K562 (cell line): Measurements from ENCODE around the gene GADL1. TPM values are rescaled to one million over a fixed set of nuclear protein-coding genes. Genes with fewer than 3 reads are reported as not detected.

Source experiments
- ATAC-seq: fragments of 200-7000 bp; cut with Tn5 transposase; 3 replicates; pipeline ENCODE4 v1.9.1; 2020; ENCODE audit warnings: moderate library complexity
- BruUV-seq: library from RNA; stranded (reverse); fragments of 400-500 nt; replicated peaks from 2 replicates; lab custom pipeline; 2021; lab: Mats Ljungman, UMichigan
- CTCF ChIA-PET: fragments of 300-600 bp; formaldehyde crosslinking; extraction: SDS; loops from one replicate; lab custom pipeline; 2021; ENCODE audit warnings: low intra/inter-chr PET ratio; lab: Yijun Ruan, JAX
- POLR2A ChIA-PET: fragments of 300-600, 350-650 bp; sonication (Branson Sonifier 250); formaldehyde crosslinking; extraction: SDS; loops from one replicate; lab custom pipeline; 2021; ENCODE audit warnings: antibody characterized with exemption, inconsistent platforms; lab: Yijun Ruan, JAX
- DNase-seq, 4 experiments: peaks; one replicate each; pipeline versions ENCODE4 v3.0.0 to v3.0.0-alpha.2; 2011 to 2018; ENCODE audit warnings: low spot score in 3 of 4, mixed read lengths in 3 of 4; ENCODE audit errors: extremely low read depth in 1 of 4
- FAIRE-seq: peaks from 2 replicates; lab custom pipeline; 2011; peaks lifted over from hg19 to GRCh38; lab: Jason Lieb, UNC
- H2AFZ ChIP-seq: 2 replicates; pipeline ENCODE4 v1.6.0; 2011; ENCODE audit warnings: low read depth, low read length, control low read depth, inconsistent platforms
- H3K27ac ChIP-seq: fragments of 200-600 bp; 3 replicates; pipeline ENCODE4 v1.8.0; 2011; ENCODE audit warnings: low read depth, mild to moderate bottlenecking, control low read depth, inconsistent platforms, low read length, moderate library complexity, mixed read lengths; ENCODE audit errors: extremely low read depth
- H3K27me3 ChIP-seq, 2 experiments: fragments of 300-600 bp in 1 of 2; 2 replicates in 1 of 2; 3 replicates in 1 of 2; pipeline versions ENCODE4 v1.6.0 to v1.8.0; 2011; ENCODE audit warnings: inconsistent platforms in 2 of 2, low read length in 2 of 2, mild to moderate bottlenecking in 1 of 2, mixed read lengths in 1 of 2, moderate library complexity in 1 of 2; ENCODE audit not compliant: control insufficient read depth in 2 of 2, insufficient read depth in 2 of 2
- H3K36me3 ChIP-seq: fragments of 300-600 bp; 3 replicates; pipeline ENCODE4 v1.8.0; 2011; ENCODE audit warnings: mild to moderate bottlenecking, low read length, inconsistent platforms; ENCODE audit not compliant: control insufficient read depth, insufficient read depth
- H3K4me1 ChIP-seq, 2 experiments: fragments of 200-600 bp in 1 of 2; replicated peaks in 1 of 2; 2 replicates in 1 of 2; 3 replicates in 1 of 2; pipeline versions ENCODE4 v1.5.1 to v1.8.0; 2011; ENCODE audit warnings: inconsistent platforms in 2 of 2, low read length in 2 of 2, mild to moderate bottlenecking in 1 of 2, mixed read lengths in 1 of 2, moderate library complexity in 1 of 2; ENCODE audit not compliant: control insufficient read depth in 2 of 2, insufficient read depth in 2 of 2
- H3K4me2 ChIP-seq: 2 replicates; pipeline ENCODE4 v1.6.1; 2011; ENCODE audit warnings: low read length, control low read depth, inconsistent platforms, mixed read lengths; ENCODE audit not compliant: insufficient read depth
- H3K4me3 ChIP-seq: fragments of 200-600 bp; sonication (generic), shearing (Covaris generic); 2 replicates; pipeline ENCODE4 v1.5.1; 2016; ENCODE audit warnings: control low read depth, inconsistent platforms
- H3K79me2 ChIP-seq: fragments of 200-600 bp; 3 replicates; pipeline ENCODE4 v1.8.0; 2011; ENCODE audit warnings: low read length, inconsistent platforms; ENCODE audit not compliant: control insufficient read depth, insufficient read depth
- H3K9ac ChIP-seq, 2 experiments: 2 replicates each; pipeline versions ENCODE4 v1.6.0 to v1.6.1; 2011; ENCODE audit warnings: low read depth in 2 of 2, low read length in 2 of 2, control low read depth in 1 of 2, inconsistent platforms in 1 of 2, mild to moderate bottlenecking in 1 of 2, mixed read lengths in 1 of 2; ENCODE audit not compliant: insufficient read depth in 1 of 2
- H3K9me1 ChIP-seq: one replicate; pipeline ENCODE4 v1.6.0; 2011; ENCODE audit warnings: inconsistent platforms, mild to moderate bottlenecking, low read length, moderate library complexity; ENCODE audit not compliant: control insufficient read depth, insufficient read depth
- H3K9me3 ChIP-seq: replicated peaks from 2 replicates; pipeline ENCODE4 v1.5.1; 2011; ENCODE audit warnings: low read depth, low read length, inconsistent platforms; ENCODE audit not compliant: control insufficient read depth, insufficient read depth
- H4K20me1 ChIP-seq: replicated peaks from 2 replicates; pipeline ENCODE4 v1.6.1; 2011; ENCODE audit warnings: low read length, inconsistent platforms, mixed read lengths; ENCODE audit not compliant: control insufficient read depth, insufficient read depth
- HMG20A ChIP-seq: fragments of 450-650 bp; formaldehyde crosslinking; conservative IDR thresholded peaks from 2 replicates; pipeline ENCODE4 v1.4.0; 2020; ENCODE audit warnings: mild to moderate bottlenecking, mixed read lengths
- RB1 ChIP-seq: fragments of 450-650 bp; IDR thresholded peaks from 2 replicates; pipeline ENCODE4 v1.6.1; 2017; ENCODE audit warnings: low read depth, mild to moderate bottlenecking
- TAF15 ChIP-seq: fragments of 200-400 bp; formaldehyde crosslinking; IDR thresholded peaks from 2 replicates; pipeline ENCODE4 v1.6.1; 2017; ENCODE audit warnings: mild to moderate bottlenecking, low read depth, low read length, moderate library complexity
- ZBTB43 ChIP-seq: sonication (generic); formaldehyde crosslinking; IDR thresholded peaks from 2 replicates; pipeline ENCODE4 v1.8.0; 2023; ENCODE audit warnings: mild to moderate bottlenecking, missing genetic modification reagents
- ZKSCAN3 ChIP-seq: fragments of 250-450 bp; sonication (Bioruptor Pico); IDR thresholded peaks from 2 replicates; pipeline ENCODE4 v1.4.0; 2020
- ZNF408 ChIP-seq: fragments of 250-450 bp; sonication (Bioruptor Pico); IDR thresholded peaks from 2 replicates; pipeline ENCODE4 v1.4.0; 2020; ENCODE audit warnings: low read depth, mild to moderate bottlenecking, moderate library complexity
- WGBS: fragments of 100-300 bp; shearing (Covaris generic); methylation state at CpG from one replicate; pipeline ENCODE4 v1.1.6; 2016; ENCODE audit warnings: low coverage, mixed read lengths; ENCODE audit not compliant: insufficient coverage; ENCODE audit errors: missing lambda C conversion rate; 5-methylcytosine and 5-hydroxymethylcytosine counted together
- in situ Hi-C: fragments of 300-500 bp; cut with MboI; formaldehyde crosslinking; loops from 4 replicates; pipeline ENCODE4 v1.15.0; 2018; ENCODE audit warnings: inconsistent platforms, mixed read lengths
- intact Hi-C: fragments of 100-400 bp; cut with micrococcal nuclease; formaldehyde crosslinking; loops from 2 replicates; pipeline ENCODE4 v1.14.2; 2022
- polyA plus RNA-seq, 8 experiments: library from polyadenylated mRNA; depleted of rRNA in 4 of 8; stranded (reverse) in 5 of 8; unstranded in 3 of 8; fragments of >200 nt; fragmentation: Nextera tagmentation in 2 of 8; fragmentation: Illumina TruSeq in 1 of 8; extraction: Ambion mirVana in 2 of 8; extraction: Trizol in 1 of 8; gene quantifications; 2 replicates each; pipeline versions ENCODE4 v1.2.1 to v1.2.3, GENCODE V29; 2011 to 2014; ENCODE audit warnings: inconsistent platforms in 1 of 8, missing spikeins in 1 of 8
- total RNA-seq, 7 experiments: library from RNA; depleted of rRNA in 6 of 7; stranded (reverse); fragments of >200 nt in 6 of 7; fragmentation: Illumina TruSeq in 2 of 7; extraction: Trizol in 2 of 7; gene quantifications; 2 replicates each; pipeline versions ENCODE4 v1.2.1 to v1.2.3, GENCODE V29; 2011 to 2021; ENCODE audit warnings: low replicate concordance in 1 of 7

The GADL1 gene
- total and polyA plus RNA-seq, 9 of the 15 experiments (the other 6 are each of a cell fraction or from before 2014, with no cell fraction given), result 0.07 TPM; not detected in 8

- TF ChIP-seq ZNF408 (CRISPR knock-in tag) (no peak), ZKSCAN3 (no peak)
Observed at GRCh38 chr3:30832961-30833575, 61.4 kb downstream of the GADL1 start (continued).

GRCh38 chr3:30827080-30827479 is 67.4 kb downstream of the GADL1 start:
- H3K36me3 ChIP-seq, result no peaks in the 10 kb centered on the region
- TF ChIP-seq TAF15 (no peak), ZBTB43 (no peak), HMG20A (CRISPR knock-in tag) (no peak), RB1 (no peak)
- TF ChIP-seq, all 486 proteins: peak for 0
- ChIA-PET CTCF (no interaction called here), POLR2A (no interaction called here)
- DNase-seq (no peak), ATAC-seq (no peak), FAIRE-seq (no peak)
- in situ Hi-C loops (no loop called here), intact Hi-C loops (no loop called here)
- H4K20me1 ChIP-seq, result no peaks in the 10 kb centered on the region
- WGBS, result 0% methylated on average over 1 of the region's 1 CpG
- no peaks in the 10 kb centered on the region for H3K4me1 ChIP-seq
- no peak overlapping the region for H3K9ac ChIP-seq
- H3K79me2 ChIP-seq, result no peaks in the 10 kb centered on the region
- no peaks in the 10 kb centered on the region for H3K27me3 ChIP-seq
- no peak overlapping the region for H3K27ac ChIP-seq
- H3K9me1 ChIP-seq, result no peaks in the 10 kb centered on the region
- no TSS peak for BruUV-seq
- no peak overlapping the region for H3K4me2 ChIP-seq
- H2AFZ ChIP-seq, result no peak overlapping the region
- H3K9me3 ChIP-seq, result no peaks in the 10 kb centered on the region
- H3K4me3 ChIP-seq, result no peak overlapping the region
